IPS DF 6.9 (cell line): ENCODE measurements around the gene UBE2V1.

Source experiments
- DNase-seq: peaks from one replicate; pipeline ENCODE4 v3.0.0-alpha.2; 2013; ENCODE audit warnings: low read depth, low spot score
- H3K27ac ChIP-seq: one replicate; pipeline ENCODE4 v1.5.1; 2013; ENCODE audit warnings: low read length, control low read depth
- H3K27me3 ChIP-seq: 2 replicates; pipeline ENCODE4 v1.6.1; 2013; ENCODE audit warnings: mild to moderate bottlenecking, low read length; ENCODE audit not compliant: control insufficient read depth, insufficient read depth
- H3K36me3 ChIP-seq: 2 replicates; pipeline ENCODE4 v1.6.1; 2013; ENCODE audit warnings: low read length; ENCODE audit not compliant: control insufficient read depth, insufficient read depth
- H3K4me1 ChIP-seq: 2 replicates; pipeline ENCODE4 v1.6.1; 2013; ENCODE audit warnings: low read length; ENCODE audit not compliant: control insufficient read depth, insufficient read depth
- H3K4me3 ChIP-seq: 2 replicates; pipeline ENCODE4 v1.5.1; 2013; ENCODE audit warnings: mild to moderate bottlenecking, low read length
- H3K9me3 ChIP-seq: 2 replicates; pipeline ENCODE4 v1.6.1; 2013; ENCODE audit warnings: low read length, inconsistent platforms; ENCODE audit not compliant: control insufficient read depth, insufficient read depth
- WGBS: extraction: QIAGEN DNeasy Blood & Tissue Kit; methylation state at CpG from one replicate; pipeline ENCODE4 v1.1.7; 2013; ENCODE audit warnings: mixed read lengths, missing lambda C conversion rate; ENCODE audit not compliant: insufficient read length, insufficient coverage; 5-methylcytosine and 5-hydroxymethylcytosine counted together

The UBE2V1 gene

GRCh38 chr20:50041246-50041873 is 71.6 kb downstream of the UBE2V1 start:
- WGBS = no CpG with 5 or more reads among the region's 16 CpGs
- no peak overlapping the region for H3K27ac ChIP-seq
- no peak for DNase-seq
- H3K4me3 ChIP-seq = no peak overlapping the region
- no peaks in the 10 kb centered on the region for H3K9me3 ChIP-seq
- H3K27me3 ChIP-seq = no peaks in the 10 kb centered on the region
- H3K4me1 ChIP-seq = no peaks in the 10 kb centered on the region; the same call in 1 of the 2 replicates
- no peaks in the 10 kb centered on the region for H3K36me3 ChIP-seq

- no peaks in the 10 kb centered on the region for H3K36me3 ChIP-seq
- no CpG with 5 or more reads among the region's 17 CpGs for WGBS
- no peak overlapping the region for H3K27ac ChIP-seq
- no peaks in the 10 kb centered on the region; the same call in 1 of the 2 replicates for H3K4me1 ChIP-seq
- H3K9me3 ChIP-seq = no peaks in the 10 kb centered on the region
- no peak overlapping the region for H3K4me3 ChIP-seq
- no peak for DNase-seq
- no peaks in the 10 kb centered on the region for H3K27me3 ChIP-seq
Measured at GRCh38 chr20:50040432-50041245, 72.3 kb downstream of the UBE2V1 start.

- no CpG with 5 or more reads among the region's 10 CpGs for WGBS
- Histone ChIP-seq H3K27ac (no peak overlapping the region), H3K4me1 (no peaks in the 10 kb centered on the region; the same call in 1 of the 2 replicates), H3K9me3 (no peaks in the 10 kb centered on the region), H3K27me3 (no peaks in the 10 kb centered on the region), H3K36me3 (no peaks in the 10 kb centered on the region), H3K4me3 (no peak overlapping the region)
- DNase-seq = no peak
Measured at GRCh38 chr20:50039706-50040431, 73.1 kb downstream of the UBE2V1 start.

GRCh38 chr20:50038574-50038991 is 74.4 kb downstream of the UBE2V1 start:
- no peak for DNase-seq
- H3K27me3 ChIP-seq = no peaks in the 10 kb centered on the region
- no peaks in the 10 kb centered on the region for H3K9me3 ChIP-seq
- H3K4me1 ChIP-seq = no peaks in the 10 kb centered on the region; the same call in 1 of the 2 replicates
- H3K4me3 ChIP-seq = no peak overlapping the region
- no CpG with 5 or more reads among the region's 10 CpGs for whole genome bisulfite sequencing
- no peaks in the 10 kb centered on the region for H3K36me3 ChIP-seq
- H3K27ac ChIP-seq = no peak overlapping the region

- no peaks in the 10 kb centered on the region for H3K27me3 ChIP-seq
- H3K4me3 ChIP-seq = no peak overlapping the region
- H3K36me3 ChIP-seq = no peaks in the 10 kb centered on the region
- no peak overlapping the region for H3K27ac ChIP-seq
- DNase-seq = no peak
- H3K9me3 ChIP-seq = no peaks in the 10 kb centered on the region
- no peaks in the 10 kb centered on the region; the same call in 1 of the 2 replicates for H3K4me1 ChIP-seq
- WGBS = no CpG with 5 or more reads among the region's 6 CpGs
Measured at GRCh38 chr20:50038169-50038568, 74.8 kb downstream of the UBE2V1 start.

GRCh38 chr20:50037575-50037974 is 75.4 kb downstream of the UBE2V1 start:
- Histone ChIP-seq H3K36me3 (no peaks in the 10 kb centered on the region), H3K9me3 (no peaks in the 10 kb centered on the region), H3K4me3 (no peak overlapping the region), H3K27ac (no peak overlapping the region), H3K27me3 (no peaks in the 10 kb centered on the region), H3K4me1 (no peaks in the 10 kb centered on the region; the same call in 1 of the 2 replicates)
- WGBS = no CpG with 5 or more reads among the region's 7 CpGs
- DNase-seq = no peak

- H3K4me3 ChIP-seq = no peak overlapping the region
- H3K27ac ChIP-seq = no peak overlapping the region
- DNase-seq = no peak
- no peaks in the 10 kb centered on the region for H3K36me3 ChIP-seq
- H3K9me3 ChIP-seq = no peaks in the 10 kb centered on the region
- H3K4me1 ChIP-seq = no peaks in the 10 kb centered on the region; the same call in 1 of the 2 replicates
- WGBS = no CpG with 5 or more reads among the region's 3 CpGs
- H3K27me3 ChIP-seq = no peaks in the 10 kb centered on the region
Measured at GRCh38 chr20:50037123-50037522, 75.8 kb downstream of the UBE2V1 start.

- Histone ChIP-seq H3K9me3 (no peaks in the 10 kb centered on the region), H3K27me3 (no peaks in the 10 kb centered on the region), H3K4me1 (no peaks in the 10 kb centered on the region; the same call in 1 of the 2 replicates), H3K27ac (no peak overlapping the region), H3K36me3 (no peaks in the 10 kb centered on the region), H3K4me3 (no peak overlapping the region)
- no peak for DNase-seq
- no CpG with 5 or more reads among the region's 3 CpGs for WGBS
Measured at GRCh38 chr20:50036703-50037102, 76.2 kb downstream of the UBE2V1 start.

- no peaks in the 10 kb centered on the region for H3K27me3 ChIP-seq
- WGBS = no CpG with 5 or more reads among the region's 9 CpGs
- no peak for DNase-seq
- H3K4me1 ChIP-seq = no peaks in the 10 kb centered on the region
- H3K27ac ChIP-seq = no peak overlapping the region
- H3K9me3 ChIP-seq = no peaks in the 10 kb centered on the region
- no peaks in the 10 kb centered on the region for H3K36me3 ChIP-seq
- no peak overlapping the region for H3K4me3 ChIP-seq
Measured at GRCh38 chr20:50034567-50035180, 78.3 kb downstream of the UBE2V1 start.
